ENCODE data around the gene OR1S1. TPM values are rescaled to one million over a fixed set of nuclear protein-coding genes. Genes with fewer than 3 reads are reported as not detected.

The OR1S1 gene
- total RNA-seq, 1 donor from 2014 or later = not detected

Other genes starting within 250 kb of the OR1S1 start
- gene OR9Q1, start 188.8 kb upstream of the OR1S1 start, total RNA-seq = not detected in 2 replicates
- not detected in 2 replicates for gene OR6Q1, start 181.8 kb upstream of the OR1S1 start, total RNA-seq
- gene OR9I1, start 87.2 kb upstream of the OR1S1 start, total RNA-seq = not detected in 2 replicates
- not detected in 2 replicates for gene OR9Q2, start 23.6 kb upstream of the OR1S1 start, total RNA-seq
- not detected in 2 replicates for gene OR1S2, start 8.6 kb upstream of the OR1S1 start, total RNA-seq
- gene OR10Q1, start 16.2 kb downstream of the OR1S1 start, total RNA-seq = not detected in 2 replicates
- not detected in 2 replicates for gene OR10W1, start 55.5 kb downstream of the OR1S1 start, total RNA-seq
- gene OR5B17, start 146.3 kb downstream of the OR1S1 start, total RNA-seq = not detected in 2 replicates
- gene OR5B3, start 194.2 kb downstream of the OR1S1 start, total RNA-seq = not detected in 2 replicates
- gene OR5B2, start 215.4 kb downstream of the OR1S1 start, total RNA-seq = not detected in 2 replicates
- gene OR5B12, start 229.5 kb downstream of the OR1S1 start, total RNA-seq = not detected in 2 replicates

Measured in T-helper 1 cell treated with Interleukin-12 subunit alpha and Interleukin-12 subunit beta and Interleukin-4 antibody, amounts not matched to agents 30 ng/mL and 1 ng/mL, for 36 hours (primary cell).